ENCODE data around the gene TRIM54.
A peak's percentile ranks its signal among the peaks of the same experiment; 100 is the strongest.

TRIM54 gene, protein sequence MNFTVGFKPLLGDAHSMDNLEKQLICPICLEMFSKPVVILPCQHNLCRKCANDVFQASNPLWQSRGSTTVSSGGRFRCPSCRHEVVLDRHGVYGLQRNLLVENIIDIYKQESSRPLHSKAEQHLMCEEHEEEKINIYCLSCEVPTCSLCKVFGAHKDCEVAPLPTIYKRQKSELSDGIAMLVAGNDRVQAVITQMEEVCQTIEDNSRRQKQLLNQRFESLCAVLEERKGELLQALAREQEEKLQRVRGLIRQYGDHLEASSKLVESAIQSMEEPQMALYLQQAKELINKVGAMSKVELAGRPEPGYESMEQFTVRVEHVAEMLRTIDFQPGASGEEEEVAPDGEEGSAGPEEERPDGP

DNA sequence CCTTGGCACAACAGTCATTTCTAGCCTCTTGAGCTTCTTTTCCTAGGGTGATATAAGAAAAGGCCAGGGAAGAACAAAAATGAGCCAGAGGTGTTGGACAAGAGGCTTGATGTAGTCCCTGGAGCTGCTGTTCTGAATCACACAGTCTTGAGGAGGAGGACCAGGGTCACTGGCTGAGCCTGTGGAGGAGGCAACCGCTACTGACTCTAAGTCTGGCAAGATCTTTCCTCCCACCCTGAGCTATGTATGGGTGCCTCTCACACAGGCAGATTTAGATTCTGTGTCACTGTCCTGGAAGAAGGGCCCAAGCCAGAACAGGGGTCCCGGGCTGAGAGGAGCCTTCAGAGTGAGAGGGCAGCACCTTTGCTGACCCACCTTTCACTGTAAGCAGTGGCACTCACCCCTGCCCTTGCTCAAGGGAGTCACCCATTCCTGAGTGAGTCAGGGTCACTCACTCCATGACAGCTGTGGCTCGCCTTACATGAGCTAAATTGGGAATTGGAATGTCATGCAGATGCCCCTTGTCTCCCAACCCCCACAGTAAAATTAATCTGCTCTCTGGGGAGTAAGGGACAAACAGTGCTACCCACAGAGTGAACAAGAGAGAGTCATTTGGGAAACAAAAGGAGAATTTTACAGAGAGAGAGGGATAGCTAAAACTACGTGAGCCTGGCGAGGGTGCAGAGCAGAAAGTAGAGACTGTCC, at the start of gene TRIM54:
TRIM54 (plus strand) TSS at position 575 of the 705 bp plus-strand sequence. CDS start 303 bp downstream, outside the sequence.
- DNase-seq (ENCODE audit: low read depth in 2 of 2) = no peak

DNA sequence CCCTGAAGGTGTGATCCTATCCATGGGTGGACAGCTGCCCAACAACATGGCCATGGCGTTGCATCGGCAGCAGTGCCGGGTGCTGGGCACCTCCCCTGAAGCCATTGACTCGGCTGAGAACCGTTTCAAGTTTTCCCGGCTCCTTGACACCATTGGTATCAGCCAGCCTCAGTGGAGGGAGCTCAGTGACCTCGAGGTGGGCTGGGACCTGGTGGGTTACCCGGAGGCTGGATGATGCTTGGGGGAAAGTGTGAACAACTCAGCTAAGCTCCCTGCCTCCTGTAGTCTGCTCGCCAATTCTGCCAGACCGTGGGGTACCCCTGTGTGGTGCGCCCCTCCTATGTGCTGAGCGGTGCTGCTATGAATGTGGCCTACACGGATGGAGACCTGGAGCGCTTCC, 48.9 kb upstream of the TRIM54 start:
- DNase-seq (ENCODE audit: low read depth in 2 of 2) = no peak

DNA sequence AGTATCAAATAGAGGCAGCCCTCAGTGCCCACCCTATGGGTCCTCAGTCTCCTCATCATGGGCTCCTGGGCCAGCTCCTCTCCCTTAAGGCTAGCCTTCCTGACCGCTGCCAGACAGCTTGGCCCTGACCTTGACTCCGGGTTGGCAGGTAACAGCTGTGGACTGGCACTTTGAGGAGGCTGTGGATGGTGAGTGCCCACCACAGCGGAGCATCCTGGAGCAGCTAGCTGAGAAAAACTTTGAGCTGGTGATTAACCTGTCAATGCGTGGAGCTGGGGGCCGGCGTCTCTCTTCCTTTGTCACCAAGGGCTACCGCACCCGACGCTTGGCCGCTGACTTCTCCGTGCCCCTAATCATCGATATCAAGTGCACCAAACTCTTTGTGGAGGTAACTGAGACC, 46.1 kb upstream of the TRIM54 start:
- no peak for DNase-seq (ENCODE audit: low read depth in 2 of 2)

DNA sequence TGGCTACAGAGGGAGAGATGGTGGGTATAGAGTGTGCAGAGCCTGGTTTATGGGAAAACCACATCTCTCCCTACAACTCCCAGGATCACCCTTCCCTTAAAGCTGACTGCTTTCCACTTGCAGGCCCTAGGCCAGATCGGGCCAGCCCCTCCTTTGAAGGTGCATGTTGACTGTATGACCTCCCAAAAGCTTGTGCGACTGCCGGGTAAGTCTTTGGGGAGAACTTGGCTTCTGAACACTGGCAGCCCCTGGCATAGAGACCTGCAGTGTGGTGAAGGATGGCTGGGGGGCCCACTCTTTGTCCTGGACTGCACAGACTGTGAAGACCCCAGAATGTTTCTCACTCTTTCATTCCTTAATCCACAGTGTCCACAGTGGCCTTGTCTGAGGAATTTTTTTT, 45.6 kb upstream of the TRIM54 start:
- no peak for DNase-seq (ENCODE audit: low read depth in 2 of 2)

DNA sequence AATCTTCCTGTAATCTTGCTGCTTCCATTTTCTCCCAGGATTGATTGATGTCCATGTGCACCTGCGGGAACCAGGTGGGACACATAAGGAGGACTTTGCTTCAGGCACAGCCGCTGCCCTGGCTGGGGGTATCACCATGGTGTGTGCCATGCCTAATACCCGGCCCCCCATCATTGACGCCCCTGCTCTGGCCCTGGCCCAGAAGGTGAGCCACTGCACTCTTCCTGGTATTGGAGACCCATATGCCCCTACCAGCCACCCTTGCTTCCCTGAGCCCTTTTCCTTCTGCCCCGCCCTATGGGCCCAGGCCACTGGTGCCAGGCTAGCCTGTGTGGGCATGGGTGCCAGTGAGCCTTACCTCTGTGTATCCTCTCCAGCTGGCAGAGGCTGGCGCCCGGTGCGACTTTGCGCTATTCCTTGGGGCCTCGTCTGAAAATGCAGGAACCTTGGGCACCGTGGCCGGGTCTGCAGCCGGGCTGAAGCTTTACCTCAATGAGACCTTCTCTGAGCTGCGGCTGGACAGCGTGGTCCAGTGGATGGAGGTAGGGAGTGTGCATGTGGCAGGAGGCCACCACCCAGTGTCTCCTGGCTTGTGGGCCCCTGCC, 44.8 kb upstream of the TRIM54 start:
- no peak for DNase-seq (ENCODE audit: low read depth in 2 of 2)

DNA sequence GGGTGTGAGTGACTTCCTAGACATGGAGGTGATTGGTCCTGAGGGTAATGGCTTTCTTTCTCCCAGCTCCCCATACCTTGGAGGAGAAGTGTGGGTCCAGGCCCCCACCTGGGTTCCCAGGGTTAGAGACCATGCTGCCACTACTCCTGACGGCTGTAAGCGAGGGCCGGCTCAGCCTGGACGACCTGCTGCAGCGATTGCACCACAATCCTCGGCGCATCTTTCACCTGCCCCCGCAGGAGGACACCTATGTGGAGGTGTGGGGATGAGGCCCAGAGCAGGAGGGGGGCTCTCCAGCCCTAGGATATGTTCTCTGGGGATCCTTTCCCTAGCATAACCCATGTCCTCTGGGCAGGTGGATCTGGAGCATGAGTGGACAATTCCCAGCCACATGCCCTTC, 43.3 kb upstream of the TRIM54 start:
- DNase-seq (ENCODE audit: low read depth in 2 of 2) = no peak

DNA sequence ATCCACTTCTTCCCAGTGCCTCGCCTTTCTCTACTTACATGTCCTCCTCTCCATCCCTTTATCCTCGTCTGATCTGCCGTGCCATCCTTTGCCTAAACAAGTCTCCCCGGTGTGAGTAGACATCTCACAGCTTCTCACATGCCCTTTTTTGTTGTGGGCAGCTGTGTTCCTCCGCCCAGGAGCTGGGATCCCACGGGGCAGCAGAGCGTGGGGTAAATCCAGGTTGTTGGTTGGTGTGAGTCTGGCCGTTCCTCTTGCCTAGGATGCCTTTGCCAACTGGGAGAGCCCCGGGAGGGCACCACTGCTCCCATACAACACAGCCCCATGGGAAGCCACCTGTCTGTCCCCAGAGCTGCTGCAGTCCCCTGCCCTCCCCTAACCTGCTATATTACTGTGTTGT, 41.8 kb upstream of the TRIM54 start:
- no peak for DNase-seq (ENCODE audit: low read depth in 2 of 2)

DNA sequence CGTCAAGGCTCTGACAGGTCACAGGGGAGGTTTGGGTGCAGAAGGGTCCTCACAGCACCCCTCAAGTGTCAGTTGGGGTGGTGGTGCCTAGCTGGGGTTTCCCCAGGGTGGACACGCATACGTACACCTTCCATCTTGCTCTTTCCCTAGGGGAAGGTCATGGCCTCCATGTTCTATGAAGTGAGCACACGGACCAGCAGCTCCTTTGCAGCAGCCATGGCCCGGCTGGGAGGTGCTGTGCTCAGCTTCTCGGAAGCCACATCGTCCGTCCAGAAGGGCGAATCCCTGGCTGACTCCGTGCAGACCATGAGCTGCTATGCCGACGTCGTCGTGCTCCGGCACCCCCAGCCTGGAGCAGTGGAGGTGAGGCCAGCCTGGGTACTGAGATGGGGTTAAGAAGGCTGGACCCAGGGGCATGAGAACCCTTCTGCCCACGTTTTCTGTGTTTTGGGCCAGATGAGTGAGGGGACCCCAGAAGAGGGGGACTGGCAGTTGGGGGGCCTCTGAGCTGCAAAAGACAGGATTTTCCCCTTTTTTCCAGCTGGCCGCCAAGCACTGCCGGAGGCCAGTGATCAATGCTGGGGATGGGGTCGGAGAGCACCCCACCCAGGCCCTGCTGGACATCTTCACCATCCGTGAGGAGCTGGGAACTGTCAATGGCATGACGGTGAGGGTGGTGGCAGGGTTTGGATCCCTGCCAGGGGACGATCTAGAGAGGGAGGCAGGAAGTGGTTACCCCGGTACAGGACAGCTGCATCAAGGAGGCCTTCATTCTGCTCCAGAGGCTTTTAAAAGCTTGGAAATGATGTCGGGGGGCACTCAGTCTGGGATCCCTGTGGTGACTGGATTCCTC, 40.2 kb upstream of the TRIM54 start:
- no peak for DNase-seq (ENCODE audit: low read depth in 2 of 2)

DNA sequence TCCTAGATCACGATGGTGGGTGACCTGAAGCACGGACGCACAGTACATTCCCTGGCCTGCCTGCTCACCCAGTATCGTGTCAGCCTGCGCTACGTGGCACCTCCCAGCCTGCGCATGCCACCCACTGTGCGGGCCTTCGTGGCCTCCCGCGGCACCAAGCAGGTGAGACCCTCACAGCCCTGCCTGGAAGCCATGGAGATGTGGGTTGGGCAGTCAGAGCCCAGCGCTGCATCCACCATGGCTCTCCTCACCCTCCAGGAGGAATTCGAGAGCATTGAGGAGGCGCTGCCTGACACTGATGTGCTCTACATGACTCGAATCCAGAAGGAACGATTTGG, 39.6 kb upstream of the TRIM54 start:
- DNase-seq (ENCODE audit: low read depth in 2 of 2) = no peak

DNA sequence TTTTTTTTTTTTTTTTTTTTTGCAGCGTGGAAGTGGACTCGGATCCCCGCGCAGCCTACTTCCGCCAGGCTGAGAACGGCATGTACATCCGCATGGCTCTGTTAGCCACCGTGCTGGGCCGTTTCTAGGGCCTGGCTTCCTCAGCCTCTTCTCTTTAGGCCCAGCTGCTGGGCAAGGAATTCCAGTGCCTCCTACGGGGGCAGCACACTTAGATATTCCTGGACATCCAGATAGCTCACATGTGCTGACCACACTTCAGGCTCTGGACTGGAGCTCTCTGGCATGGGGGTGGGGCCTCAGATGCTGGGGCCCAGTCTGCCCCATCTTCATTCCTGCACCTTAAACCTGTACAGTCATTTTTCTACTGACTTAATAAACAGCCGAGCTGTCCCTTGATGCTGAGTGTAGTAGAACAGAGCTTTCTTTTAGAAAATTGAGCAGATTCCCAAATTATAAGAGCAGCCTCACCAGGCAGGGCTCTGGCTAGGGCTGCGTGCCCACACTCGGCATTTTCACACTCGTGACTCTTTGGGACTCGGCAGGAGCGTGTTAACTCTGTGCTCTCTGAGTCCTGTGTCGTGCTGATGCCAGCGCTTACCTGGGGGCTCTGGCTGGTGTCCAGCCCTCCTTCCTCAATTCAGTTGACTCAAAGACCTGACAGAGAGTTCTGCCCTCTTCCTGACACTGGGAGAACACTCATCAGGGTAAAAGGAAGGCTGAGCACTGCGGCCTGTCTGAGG, 38.7 kb upstream of the TRIM54 start:
- DNase-seq (ENCODE audit: low read depth in 2 of 2) = no peak

DNA sequence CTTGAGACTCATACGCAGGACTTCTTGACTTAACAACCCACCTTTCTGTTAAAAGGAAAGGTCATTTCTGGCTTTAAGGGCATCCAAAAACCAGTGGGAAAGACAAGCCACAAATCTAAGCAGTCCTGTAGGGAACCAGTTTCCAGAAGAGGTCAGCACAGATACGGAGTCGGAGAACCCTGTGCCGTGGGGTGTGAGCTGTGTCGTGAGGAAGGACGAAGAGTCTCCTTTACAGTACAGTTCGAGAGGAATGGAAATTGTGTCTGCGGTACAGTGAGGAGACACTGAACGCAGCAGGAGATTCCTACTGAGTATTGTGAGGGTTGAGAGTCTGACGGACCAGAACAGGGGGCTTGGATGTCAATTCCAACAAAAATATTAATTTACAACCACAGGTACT, 37.1 kb upstream of the TRIM54 start:
- no peak for DNase-seq (ENCODE audit: low read depth in 2 of 2)

DNA sequence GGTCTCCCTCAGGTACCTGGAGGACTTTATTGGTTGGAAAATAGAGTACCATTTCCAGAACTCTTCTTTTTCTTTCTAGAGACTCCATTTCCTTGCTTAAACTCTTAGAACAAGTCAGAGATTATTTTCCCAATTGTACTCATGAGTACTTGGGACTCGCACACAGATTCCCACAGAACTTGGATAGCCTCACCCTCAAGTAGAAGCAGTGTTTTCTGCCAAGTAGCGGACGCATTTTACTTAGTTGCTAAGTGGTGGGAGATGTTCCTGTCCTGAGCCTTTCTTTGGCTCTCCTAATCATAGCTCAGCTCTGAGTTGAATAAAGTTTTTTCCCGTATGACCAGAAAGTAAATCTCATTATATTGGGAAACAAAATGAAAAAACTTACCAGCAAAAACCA, 36.6 kb upstream of the TRIM54 start:
- DNase-seq (ENCODE audit: low read depth in 2 of 2) = no peak

DNA sequence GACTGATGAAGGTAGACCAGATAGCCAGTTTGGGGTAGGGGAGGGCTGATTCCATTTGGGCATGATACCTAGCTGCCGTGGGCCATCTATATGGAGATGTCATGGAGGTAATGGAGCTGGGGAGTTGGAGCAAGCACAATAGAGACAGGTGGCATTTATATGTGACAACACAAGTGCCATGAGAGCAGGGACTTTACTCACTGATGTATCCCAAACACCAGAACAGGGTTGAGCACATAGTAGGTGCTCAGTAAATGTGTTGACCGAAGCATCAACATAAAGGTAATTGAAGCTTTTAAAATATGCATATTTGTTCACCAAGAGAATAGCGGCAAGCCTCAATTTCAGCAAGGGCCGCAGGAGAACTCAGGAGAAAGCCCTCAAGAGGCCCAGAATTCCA, 34.3 kb upstream of the TRIM54 start:
- no peak for DNase-seq (ENCODE audit: low read depth in 2 of 2)

DNA sequence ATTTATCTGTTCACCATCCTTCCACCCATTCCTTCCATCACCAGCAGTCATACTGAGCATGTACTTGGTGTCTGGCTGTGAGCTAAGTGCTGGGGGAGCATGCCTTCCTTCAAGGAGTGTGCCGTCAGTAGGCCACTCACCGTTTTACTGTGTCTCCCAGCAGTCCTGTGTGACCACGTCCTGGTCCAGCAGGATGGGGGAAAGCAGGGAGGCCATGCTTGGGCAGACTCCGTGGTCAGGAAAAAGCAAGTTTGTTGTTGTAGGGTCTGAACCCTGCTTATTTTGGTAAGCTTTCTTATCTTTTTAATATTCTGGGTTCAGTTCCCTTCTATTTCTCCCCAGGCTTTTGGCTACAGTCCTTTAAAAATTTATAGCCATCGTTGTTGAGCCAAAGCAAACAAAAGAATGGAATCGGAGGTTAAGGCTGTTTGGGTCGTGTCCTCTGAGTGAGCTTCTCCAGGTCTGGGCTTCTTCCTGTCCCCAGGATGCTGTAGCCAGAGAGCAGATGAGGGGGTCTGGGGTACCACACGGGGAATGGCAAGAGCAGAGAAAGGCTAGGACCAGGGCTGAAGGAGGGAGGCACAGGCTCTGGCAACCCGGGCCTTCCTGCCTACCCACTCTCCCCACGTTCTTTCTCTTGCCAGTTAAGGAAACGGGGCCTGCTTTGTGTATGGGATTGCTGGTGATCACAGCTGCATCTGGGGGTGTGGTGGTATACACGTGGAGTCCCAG, 32.9 kb upstream of the TRIM54 start:
- DNase-seq (ENCODE audit: low read depth in 2 of 2) = no peak

DNA sequence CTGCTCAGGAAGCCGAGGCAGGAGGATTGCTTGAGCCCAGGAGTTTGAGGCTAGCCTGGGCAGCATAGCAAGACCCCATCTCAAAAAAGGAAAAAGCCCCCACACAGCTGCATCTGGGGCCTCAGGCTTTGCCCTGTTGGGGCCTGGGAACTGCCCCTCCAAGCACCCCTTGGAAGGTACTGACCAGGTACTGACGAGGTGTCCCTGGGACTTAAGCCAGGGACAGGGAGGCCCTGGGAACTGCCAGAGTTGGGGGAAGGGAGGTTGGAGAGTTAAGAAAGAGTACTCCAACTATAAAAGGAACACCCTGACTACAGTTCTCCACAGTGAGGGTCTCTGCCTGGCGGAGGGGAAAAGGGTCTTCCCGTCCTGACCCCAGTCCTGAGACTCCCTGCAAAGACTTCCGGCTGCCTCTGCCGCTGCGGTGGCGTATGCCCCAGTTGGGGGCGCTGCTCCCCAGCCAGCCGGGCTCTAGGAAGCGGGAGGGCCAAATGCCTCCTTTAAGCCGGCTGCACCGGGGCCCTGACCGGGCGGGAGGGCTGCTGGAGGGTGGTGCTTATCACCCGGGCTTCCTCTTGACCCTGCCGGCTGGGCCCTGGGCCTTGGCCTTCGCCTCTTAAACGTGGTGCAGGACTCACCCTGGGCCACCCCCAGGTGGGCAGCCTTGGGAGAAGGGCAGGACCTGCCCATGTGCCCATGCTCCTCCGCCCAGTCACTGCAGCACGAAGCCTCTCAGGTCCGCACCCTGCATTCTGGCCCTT, 32.2 kb upstream of the TRIM54 start:
- DNase-seq (ENCODE audit: low read depth in 2 of 2) = no peak

DNA sequence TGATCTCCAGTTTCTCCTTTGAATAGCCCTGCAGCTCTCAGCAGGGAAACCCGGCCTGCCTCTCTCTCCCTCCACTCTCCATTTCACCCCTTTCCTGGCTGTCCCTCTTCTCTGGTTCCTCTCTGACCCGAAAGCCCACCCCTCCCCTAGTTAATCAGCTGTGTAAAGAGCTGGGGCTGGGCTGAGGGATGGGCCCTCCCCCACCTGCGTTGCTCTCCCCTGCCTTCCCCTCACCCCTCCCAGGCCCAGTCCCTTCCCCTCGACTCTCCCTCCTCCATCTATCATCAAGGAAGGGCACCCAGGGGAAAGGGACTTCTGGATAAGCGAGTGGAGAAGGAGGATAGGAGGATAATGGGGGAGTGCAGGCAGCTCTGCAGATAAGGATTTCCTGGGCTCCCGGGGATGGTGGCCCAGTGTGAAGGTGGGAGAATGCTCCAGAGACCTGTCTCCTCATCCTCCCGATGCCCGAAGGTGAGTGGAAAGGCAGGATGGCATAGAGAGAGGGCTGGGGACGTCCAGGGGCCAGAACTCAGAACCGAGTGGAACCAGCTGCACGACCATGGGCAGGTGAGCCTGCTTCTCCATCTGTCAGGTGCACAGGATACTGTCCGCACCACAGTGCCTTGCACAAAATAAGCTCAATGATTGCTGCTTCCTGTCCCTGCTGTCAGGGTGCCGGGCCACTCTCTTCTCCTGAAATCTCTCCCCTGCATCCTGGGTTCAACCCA, 31.4 kb upstream of the TRIM54 start:
- no peak for DNase-seq (ENCODE audit: low read depth in 2 of 2)

DNA sequence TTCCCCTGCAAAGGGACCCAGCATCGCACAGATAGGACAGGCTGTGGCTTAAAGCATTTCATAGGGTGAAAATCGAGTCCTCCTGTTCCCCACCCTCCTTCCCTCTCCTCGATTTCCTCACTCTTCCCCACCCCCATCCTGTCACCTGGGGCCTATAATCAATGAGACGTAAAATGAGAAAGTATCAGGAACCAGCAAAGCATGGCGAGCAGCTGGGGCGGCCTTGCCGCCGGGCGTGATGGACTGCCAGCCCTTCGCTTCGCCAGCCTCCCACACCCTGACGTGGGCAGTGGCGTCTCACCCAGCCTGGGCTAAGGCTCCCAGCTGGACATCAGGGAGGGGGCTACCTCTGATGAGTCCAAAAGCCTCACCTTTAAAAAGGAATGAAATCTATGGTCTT, 30.5 kb upstream of the TRIM54 start:
- no peak for DNase-seq (ENCODE audit: low read depth in 2 of 2)

DNA sequence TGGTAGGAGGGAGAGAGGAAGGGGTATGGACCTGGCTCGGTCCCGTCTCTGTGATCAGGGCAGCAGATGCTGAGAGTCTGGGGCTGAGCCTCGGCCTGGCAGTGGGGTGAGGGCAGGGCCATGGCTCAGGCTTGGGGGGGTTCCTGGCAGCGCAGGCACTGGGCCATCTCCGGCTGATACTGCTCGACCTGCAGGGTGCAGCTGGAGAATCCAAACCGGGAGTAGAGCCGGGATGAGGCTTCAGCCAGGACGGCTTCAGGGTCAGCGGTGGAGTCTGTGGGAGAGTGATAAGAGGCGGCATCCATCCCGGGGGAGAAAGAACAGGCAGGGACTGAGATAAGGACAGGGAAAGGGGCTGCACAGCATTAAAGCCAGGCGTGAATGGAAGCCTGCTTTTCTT, 27.0 kb upstream of the TRIM54 start:
- DNase-seq (ENCODE audit: low read depth in 2 of 2) = no peak

DNA sequence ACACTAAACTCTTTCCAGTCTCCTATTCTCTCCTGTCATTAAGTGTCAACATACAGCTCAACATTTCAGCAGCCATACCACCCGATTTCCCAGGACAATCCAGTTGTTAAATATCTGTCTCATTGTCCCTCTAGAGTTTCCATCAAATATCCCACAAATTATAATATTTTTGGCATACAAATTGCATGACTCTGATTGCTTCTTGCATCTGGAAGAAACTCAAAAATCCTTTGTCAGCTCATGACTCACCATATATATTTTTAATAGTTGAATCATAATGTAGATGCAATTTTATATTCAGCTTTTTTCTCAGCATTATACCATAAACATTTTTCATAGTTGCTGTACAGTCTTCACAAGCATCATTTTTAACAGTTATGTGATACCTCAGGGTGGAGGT, 26.6 kb upstream of the TRIM54 start:
- DNase-seq (ENCODE audit: low read depth in 2 of 2) = peak; percentile 33 to 45
